T-helper 9 cell (primary cell): ENCODE measurements around the gene PLEKHA6.

Experiments
- DNase-seq: peaks from one replicate; pipeline ENCODE4 v3.0.0-alpha.2; 2020

PLEKHA6 gene

DNA sequence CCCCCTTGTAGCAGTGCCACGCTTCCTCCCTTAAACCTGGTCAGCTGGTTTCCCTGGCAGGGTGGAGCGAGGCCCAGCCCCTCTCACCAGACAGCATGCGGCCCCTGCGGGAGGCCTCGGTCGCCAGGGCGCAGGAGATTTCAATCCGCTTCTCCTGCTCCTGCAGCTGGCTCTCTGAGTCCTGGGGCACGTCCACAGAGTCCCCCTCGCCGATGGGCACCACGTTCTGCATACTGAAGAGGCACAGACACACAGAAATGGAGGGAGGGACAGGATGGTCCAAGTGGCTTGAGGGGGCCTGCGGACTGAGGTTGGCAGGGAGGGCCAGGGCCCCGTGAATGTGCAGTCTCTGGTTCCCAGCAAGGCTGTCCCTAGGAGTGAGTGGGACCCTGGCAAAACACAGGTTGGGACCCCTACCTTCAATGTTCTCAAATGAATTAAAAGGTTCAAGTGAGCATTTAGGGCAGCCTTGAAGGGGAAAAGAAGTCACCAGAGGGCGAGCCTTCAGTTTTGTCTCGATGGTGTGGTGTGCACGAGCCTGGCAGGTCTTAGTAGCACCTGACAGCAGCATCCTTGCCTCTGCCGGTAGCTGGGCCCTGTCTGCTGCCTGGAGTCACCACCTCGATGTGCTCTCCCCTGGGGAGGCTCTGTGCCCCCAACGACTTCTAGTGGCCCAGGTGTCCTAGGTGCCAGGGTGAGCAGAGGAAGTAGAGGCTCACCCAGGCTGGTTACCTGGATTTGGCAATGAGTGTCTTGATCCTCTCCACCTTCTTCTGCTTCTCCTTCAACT lies 131.5 kb downstream of the PLEKHA6 start:
- no peak for DNase-seq

DNA sequence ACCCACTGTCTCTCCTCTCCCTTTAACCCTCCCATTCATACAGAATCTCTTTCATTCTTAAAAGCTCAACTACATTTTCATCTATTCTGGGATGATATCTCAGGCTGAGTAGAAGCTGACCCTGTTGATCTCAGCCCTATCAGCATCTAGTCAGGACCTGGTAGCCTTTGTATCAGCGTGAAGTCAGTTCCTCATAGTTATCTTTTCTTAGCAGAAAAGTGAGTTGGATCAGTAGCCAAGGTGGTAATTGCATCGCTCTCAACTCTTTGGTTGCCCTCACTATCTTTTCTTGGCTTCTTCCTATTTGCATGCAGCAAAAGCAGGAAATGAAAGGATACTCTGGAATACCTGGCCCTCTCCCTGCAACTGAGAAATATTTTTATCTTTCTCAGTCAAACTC lies 132.4 kb downstream of the PLEKHA6 start:
- no peak for DNase-seq

GRCh38 chr1:204225841-204226735 lies 133.6 kb downstream of the PLEKHA6 start:
- no peak for DNase-seq

- no peak for DNase-seq
These were observed 135.1 kb downstream of the PLEKHA6 start for GRCh38 chr1:204224655-204225054.

DNA sequence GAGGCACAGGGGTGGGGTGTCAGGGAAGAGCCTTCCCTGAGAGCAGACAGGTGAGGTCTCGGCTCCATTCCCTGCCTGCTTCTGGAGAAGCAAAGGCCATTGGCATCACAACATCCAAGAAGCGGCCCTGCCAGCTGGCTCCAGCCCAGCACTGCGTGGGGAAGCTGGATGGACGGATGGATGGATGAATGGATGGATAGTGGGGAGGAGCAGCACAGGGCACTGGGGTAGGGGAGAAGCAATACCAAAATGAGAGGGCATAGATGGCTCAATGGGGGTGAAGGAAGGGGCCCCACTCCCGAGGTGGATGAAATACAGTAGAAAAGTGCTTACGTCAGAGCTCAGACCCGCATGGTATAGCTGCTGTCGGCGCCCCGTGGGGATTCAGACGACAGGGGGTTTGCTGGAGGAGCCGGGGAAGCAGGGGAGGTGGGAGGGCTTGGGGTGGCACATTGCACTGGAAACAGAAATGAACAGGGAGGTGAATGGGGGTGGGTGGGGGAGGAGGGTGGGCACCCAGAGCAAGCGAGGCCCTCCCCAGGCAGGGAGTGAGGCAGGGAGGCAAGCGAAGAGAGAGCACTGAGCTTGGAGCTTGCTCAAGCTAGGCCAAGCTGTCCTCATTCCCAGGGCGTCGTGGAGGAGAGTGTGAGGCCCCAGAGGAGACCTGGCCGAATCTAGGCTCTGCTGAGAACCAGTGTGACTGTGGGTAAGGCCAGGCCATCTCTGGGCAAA lies 136.4 kb downstream of the PLEKHA6 start:
- no peak for DNase-seq

DNA sequence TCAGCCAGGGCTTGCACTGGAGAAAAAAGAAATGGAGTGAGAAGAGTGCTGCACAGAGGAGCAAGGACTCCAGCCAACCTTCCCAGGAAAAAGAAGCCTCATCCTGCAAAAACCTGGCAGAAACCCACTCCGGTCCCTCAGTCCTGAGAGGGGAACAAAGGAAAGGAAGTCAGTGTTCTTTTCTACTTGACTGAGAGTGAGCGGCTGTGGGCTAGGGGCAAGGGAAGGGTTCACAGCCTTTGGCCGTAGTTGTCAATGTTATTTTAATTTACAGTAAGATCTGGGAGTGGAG lies 137.0 kb downstream of the PLEKHA6 start:
- no peak for DNase-seq

- DNase-seq = no peak
These were observed 137.5 kb downstream of the PLEKHA6 start for GRCh38 chr1:204222006-204222763.

- DNase-seq = no peak
These were observed 138.5 kb downstream of the PLEKHA6 start for GRCh38 chr1:204221271-204221670.

DNA sequence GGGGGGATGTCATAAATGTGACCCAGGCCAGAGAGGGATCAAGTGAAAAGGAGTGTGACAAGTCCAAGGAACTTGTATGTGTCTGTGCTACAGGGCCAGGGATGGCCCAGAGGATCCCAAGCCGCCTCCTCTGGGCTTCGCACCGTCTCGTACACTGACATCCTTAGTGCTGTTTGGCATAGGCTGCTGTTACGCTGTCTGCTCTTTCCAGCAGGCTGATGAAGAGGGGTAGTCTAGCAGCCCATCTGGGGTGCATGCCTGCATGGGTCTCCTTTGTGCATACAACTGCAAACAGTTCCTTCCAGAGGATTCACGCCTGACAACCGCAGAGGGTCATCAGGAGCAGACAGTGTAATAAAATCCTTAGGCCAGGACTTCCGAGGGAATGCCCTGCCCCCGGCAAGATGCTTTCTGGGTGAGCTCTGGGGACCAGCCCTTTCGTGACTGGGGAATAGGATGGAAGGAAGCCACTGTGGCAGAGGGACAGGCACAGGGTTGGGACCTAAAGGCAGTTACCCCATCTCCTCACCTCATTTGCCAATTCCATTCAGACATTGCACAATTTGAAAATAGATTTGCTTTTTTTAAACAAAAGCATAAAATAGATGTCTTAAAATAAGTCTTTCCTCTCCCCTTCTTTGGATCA lies 139.6 kb downstream of the PLEKHA6 start:
- DNase-seq = no peak

GRCh38 chr1:204218552-204218951 lies 141.2 kb downstream of the PLEKHA6 start:
- DNase-seq = no peak

DNA sequence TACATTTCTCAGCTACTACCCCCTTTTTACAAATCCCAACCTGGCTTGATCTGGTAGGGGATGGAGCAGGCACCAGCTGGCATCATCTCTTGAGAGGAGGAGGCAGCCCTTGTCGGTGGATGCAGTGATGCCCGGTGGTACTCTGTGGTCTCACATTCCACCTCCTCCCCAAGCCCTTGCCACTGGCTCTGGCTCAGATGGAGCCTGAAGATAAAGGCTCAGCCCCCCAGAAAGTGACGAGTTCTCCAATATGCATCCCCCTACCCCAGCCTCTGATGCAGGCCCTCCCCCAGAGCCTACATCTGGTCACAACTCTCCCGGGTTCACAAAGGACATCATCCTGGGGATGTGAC lies 142.1 kb downstream of the PLEKHA6 start:
- no peak for DNase-seq

GRCh38 chr1:204216880-204217647 lies 142.7 kb downstream of the PLEKHA6 start:
- DNase-seq = no peak

GRCh38 chr1:204216236-204216635 lies 143.5 kb downstream of the PLEKHA6 start:
- DNase-seq = no peak

GRCh38 chr1:204213668-204214662 lies 145.8 kb downstream of the PLEKHA6 start, which contains the start of gene GOLT1A:
Gene GOLT1A (minus strand): TSS chr1:204213988. CDS start chr1:204213906, 82 bp downstream.
- DNase-seq = no peak

DNA sequence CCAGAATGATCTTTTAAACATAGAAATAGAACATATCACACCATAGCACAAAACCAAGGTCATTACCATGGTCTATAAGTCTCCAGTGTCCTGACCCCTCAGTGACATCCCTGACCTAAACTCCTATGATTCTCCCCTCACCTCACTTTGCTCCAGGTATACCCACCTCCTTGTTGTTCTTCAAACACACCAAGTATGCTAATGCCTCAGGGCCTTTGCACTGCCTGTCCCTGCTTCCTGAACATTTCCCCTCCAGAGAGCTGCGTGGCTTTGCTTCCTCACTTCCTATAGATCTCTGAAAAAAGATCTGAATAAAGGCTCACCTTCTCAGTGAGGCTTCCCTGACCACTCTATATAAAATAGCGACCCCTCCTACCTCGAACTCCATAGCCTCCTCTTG lies 147.0 kb downstream of the PLEKHA6 start:
- no peak for DNase-seq

DNA sequence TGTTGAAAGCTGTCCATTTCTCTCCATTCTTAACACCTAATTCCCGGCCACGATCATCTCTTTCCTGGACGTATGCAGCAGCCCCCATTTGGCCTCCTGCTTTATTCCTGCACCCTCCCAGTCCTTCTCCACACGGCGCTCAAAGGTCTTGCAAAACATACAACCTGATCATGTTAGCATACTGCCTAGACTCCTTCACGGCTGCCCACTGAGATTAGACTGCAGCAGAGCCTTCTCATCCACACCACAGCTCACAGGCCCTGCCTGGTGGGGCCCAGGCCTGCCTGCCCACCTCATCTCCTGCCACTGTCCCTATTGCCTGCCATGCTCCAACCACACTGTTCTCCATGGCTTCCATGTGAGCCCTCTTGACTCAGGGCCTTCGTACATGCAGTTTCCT lies 148.7 kb downstream of the PLEKHA6 start:
- DNase-seq = no peak

GRCh38 chr1:204207136-204207616 lies 152.6 kb downstream of the PLEKHA6 start:
- peak; percentile 72 for DNase-seq

GRCh38 chr1:204206121-204206520 lies 153.6 kb downstream of the PLEKHA6 start:
- no peak for DNase-seq

GRCh38 chr1:204205486-204205885 lies 154.2 kb downstream of the PLEKHA6 start:
- DNase-seq = no peak

GRCh38 chr1:204204944-204205343 lies 154.8 kb downstream of the PLEKHA6 start:
- no peak for DNase-seq
